Glomerular endothelial cell (primary cell): ENCODE measurements around the gene BARX2. TPM values are rescaled to one million over a fixed set of nuclear protein-coding genes. Genes with fewer than 3 reads are reported as not detected.

ENCODE experiments used
- DNase-seq: peaks from one replicate; pipeline ENCODE4 v3.0.0-alpha.2; 2011; ENCODE audit warnings: low read depth, low spot score; ENCODE audit errors: extremely low read depth
- total RNA-seq: library from RNA; depleted of rRNA; stranded (reverse); fragments of >200 nt; gene quantifications from 2 replicates; pipeline ENCODE4 v1.2.3, GENCODE V29; 2015

Gene BARX2
- total RNA-seq, 1 donor from 2014 or later = not detected

DNA sequence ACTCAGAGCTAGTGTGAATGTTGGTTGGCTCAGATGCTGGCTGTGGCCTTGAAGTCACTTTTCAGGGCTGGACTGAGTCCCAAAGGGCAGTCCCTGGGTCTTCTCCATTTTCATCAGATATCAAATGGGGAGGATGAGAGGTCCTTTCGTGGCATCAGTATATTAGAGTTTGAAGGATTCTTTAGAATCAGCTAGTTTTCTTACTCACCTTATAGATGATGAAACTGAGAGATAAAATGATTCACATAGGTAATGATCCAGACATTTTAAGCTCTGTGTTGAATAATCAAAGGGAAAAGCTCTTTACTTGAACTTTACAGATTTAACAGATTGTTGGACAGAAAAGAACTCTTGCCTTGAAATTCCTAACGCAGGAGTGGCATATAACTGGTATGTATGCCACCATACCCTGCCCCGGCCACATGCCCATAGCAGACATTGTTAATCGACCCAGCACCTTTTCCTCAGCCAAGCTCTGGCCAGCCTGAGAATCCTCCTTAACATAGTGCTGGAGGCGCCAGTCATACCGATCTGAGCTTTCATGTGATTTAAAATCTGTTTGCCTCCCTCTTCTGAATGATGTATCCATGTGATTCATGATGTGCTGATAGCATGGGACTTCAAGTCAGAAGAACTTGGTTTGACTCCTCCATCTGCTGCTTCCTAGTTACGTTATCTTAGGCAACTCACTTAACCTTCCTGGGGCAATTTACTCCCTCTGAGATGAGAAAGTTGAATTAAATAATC, 60.0 kb downstream of the BARX2 start:
- DNase-seq = no peak

DNA sequence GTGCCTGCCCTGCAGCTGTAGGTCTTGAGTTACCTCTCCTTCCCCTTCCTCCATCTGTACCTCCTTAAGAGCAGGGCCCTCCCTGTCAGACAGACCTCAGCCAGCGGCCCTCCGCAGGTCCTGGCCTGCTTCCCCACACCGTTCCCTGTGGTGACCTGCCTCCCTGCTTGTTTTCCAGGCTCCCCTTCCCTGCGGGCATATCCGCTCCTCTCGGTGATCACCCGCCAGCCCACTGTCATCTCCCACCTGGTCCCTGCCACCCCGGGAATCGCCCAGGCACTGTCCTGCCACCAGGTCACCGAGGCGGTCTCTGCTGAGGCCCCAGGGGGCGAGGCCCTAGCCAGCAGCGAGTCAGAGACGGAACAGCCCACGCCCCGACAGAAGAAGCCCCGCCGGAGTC, 60.9 kb downstream of the BARX2 start:
- DNase-seq = no peak

DNA sequence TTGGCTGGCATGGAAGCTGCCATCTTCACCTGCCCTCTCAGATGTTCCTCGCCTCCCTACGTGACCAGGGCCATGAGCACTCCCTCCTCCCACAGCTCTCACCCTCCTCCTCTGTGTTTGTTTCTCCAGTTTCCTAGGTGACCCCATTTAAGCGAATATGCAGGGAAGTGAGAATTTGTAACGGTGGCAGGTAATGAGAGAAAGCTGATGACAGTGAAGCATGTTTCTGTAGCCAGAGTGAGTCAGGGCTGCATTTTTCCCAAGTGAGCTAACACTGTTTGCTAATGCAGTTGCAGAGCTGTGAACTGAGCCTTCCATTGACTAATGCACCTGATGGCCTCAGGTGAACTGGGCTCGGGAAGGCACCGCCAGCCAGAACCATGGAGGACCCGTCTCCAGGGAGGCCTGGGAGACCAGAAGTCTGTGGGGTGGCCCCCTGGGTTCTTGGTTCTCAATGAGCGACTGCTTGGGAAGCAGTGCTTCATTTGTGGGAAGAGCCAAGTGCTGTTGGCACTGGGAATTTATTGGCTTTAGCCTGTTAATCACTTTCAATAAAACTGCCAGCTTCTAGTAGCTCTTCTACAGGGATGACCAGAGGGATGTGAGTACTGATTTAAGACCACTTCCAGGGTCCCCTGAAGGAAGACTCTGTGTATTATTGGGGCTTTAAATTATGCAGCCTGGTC, 64.5 kb downstream of the BARX2 start:
- no peak for DNase-seq

DNA sequence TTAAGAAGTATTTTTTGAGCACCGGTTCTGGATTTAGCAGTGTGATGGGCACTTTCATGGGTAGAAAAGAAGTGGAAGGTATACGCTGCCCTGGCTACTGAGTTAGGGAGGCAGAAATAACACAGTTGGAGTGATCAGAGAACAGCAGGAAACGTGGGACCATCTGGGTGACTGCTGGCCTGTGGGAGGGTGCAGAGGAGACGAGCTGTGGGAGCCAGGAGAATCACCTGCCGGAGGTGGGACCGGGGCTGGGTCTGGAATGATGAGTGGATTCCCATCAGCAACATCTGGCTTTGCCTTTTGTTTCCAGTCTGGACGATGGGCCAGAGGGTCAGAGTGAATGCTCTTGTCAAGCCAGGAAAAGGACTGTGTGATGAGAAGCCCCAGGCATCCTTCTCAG, 66.5 kb downstream of the BARX2 start:
- no peak for DNase-seq

DNA sequence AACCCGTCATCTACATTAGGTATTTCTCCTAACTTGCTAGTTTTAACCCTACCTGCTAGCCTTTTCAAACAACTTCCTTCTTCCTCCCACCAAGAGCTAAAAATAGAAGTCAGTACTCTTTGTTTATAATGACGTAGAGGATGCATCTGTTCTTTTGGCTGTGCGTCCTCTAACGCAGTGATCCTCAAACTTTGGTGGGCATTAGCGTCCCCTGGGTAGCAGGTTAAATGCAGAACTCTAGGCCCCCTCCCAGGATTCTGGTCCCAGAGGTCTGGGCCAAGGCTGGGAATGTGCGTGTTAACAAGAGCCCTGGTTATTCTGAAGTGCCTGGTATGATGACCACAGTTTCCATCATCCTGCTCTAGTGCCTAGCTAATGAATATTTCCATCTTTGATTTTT, 67.6 kb downstream of the BARX2 start:
- DNase-seq = no peak

DNA sequence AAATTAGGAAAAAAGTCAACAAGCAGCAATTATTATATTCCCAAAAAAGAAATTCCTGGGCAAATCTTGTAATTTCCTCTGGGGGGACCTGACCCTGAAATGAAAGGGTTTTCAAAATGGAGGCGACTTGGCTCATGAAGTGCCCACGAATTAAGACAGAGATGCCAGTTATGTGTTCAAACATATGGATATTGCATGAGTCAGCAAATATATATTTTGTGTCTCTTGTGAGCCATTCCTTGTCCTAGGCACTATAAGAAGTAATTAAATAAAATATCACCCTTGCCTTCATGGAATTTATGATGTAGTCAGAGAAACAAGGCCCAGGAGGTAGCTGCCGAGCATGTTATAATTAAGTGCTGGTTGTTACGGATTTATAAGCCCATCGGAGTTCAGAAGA, 68.6 kb downstream of the BARX2 start:
- no peak for DNase-seq

DNA sequence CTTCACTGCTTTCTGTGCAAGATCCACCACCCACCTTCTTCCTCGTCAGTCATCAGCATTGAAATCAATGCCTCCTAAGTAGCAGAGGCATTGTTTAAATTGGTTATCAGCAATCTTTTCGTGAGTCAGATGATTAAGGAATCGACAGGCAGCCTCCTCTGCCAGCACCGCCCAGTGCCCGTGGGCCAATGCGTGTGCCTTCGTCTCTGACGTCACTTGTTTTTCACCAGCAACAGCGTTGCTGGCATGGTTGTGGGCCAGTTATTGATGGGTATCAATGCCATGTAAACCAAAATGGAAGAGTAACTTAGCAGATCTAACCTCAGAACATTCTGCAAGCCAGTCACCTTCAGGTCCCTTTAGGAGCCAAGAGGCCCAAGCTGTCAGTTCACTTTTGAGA, 69.6 kb downstream of the BARX2 start:
- no peak for DNase-seq

DNA sequence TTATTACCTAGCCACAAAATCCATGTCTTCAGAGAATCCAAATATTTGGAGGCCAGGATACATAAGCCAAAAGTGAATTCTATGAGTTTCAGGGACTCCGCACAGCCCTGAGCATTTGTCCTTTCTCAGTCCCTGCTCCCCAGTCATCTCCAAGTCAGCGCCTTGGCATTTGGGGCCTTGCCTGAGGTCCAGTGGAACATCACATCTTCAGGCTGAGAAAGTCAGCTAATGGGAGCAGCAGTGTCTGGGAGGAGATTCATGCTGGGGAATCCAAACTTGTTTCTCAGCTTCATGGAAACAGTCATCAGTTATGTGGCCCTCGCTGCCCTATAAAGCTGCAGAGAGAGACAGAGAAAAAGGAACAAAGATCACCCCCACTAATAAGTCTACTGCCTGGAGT, 70.9 kb downstream of the BARX2 start:
- no peak for DNase-seq

DNA sequence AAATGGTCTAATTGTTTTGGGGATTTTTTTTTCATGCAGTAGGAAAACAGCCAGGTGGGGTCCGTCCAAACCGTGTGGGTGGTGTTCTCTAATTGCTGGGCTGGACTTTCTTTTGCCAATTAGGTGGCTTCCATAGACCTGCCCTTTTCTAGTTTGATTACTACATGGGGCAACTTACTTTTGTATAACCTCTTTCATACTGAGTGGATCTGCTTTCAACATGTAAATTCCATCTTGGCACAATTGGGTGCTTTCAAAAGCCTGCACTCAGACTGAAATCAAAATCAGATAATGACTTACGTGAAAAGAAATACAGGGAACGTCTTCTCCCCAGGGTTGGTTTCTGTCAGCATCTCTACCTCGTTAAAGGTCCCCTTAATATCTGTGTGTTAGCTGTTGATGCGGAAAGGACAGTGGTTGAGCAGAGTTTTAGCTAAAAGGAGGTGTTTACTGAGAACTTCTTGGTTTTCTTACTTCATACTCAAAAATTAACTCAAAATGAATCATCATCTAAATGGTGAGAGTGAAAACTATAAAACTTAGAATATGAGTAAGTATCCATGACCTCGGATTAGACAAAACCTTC, 72.1 kb downstream of the BARX2 start:
- DNase-seq = no peak

DNA sequence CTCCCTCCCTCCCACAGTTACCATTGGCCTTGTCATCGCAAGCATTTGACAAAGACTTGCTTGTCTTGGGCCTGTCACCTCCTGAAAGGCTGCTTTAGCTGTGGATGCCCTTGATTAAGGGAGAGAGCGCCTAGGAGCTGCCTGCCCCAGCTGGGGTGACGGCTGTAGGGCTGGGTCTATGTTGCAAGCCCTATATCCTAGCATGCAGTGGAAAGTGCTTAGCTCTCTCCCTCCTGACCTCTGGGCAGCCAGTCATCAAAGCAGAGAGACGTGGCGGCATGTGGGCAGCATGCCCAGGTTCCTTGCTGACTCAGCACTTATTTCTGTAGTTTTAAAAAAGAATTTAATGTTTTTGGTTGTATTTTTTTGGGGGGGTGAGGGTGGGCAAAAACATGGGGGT, 75.9 kb downstream of the BARX2 start:
- DNase-seq = no peak

DNA sequence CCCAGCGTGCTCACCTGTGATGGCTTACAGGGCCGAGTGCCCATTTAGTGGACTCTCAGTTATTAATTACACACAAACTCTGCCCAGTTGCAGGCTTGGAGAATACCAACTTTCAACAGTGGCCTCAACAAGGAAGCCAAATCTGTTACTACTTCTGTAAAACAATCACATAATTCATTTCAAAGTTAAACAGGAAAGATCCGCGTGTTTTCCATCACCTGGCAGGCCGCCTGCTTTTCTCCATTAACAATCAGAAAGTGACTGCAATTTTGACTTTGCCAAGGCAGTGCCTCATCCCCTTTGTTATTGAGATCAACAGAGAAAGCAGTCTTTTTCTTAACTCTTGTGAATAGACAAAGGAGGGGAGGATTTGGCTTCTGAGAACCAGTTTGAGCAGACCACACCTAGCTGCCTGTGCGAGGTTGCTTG, 77.7 kb downstream of the BARX2 start:
- DNase-seq = no peak

DNA sequence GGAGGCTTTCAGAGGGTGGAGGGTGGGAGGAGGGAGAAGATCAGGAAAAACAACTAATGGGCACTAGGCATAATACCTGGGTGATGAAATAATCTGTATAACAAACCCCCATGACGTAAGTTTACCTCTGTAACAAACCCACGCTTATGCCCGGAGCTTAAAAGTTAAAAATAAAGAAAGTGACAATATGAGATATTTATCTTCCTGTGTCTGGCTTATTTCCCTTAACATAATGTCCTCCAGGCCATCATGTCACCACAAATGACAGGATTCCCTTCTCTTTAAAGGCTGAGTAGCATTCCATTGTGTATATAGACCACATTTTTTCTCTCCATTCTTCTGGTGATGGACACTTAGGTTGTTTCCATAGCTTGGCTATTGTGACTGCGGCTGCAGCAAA, 79.5 kb downstream of the BARX2 start:
- no peak for DNase-seq

DNA sequence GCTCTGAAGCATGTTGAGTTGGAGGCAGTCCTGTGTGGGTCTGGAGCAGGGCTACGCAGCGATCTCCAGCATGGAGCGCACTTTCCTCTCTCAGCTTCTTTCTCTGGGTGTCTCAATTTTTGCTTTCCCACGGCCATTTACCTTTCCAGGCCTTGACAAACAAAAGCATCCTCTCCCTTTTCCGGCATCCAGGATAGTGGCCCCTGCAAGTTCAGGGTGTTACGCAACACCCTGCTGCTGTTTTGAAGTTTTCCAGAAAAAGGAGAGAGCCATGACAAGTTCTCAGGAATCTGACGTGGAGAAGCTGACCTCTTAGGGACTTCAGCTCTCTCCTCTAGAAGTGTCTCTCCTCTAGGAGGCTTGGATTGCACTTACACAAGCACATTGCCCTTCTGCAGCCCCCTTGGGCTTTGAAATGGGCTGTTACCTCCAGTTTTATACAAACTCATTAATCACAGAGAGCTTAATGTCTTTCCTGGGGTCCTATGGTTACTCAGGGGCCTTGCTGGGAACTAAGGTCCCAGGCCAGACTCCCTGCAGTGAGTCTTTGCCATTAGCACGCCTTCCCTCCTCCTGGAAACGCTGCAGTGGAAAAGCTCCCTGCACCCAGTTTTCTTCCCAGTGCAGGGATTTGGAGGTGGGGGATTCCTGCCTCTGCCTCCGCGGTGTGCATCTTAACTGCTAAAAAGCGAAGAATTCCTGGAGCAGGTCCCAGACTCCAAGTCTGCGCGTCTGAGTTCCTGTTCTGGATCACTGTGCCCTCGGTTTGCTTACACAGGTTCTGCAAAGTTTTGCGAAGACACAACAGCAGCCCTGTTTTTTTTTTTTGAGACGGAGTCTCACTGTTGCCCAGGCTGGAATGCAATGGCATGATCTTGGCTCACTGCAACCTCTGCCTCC, 80.4 kb downstream of the BARX2 start:
- no peak for DNase-seq

DNA sequence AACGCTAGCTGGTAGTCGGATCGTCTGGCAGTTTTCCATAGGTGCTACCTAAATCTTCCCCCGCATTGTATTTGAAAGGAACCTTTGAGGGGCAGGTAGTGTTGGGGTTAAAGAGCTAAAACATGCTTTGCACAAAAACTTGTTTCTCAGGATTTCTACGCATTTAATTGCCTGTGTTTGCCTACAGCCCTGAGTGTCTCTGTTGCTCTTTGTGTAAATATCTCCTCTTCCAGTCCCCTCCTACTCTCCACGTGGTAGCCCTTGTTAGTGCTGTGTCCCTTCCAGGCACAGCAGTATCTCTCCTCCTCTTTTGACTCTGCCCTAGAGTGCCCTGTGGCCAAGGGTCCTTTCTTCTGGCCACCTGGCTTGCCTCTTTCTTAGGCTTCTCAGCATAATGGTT, 81.7 kb downstream of the BARX2 start:
- no peak for DNase-seq

DNA sequence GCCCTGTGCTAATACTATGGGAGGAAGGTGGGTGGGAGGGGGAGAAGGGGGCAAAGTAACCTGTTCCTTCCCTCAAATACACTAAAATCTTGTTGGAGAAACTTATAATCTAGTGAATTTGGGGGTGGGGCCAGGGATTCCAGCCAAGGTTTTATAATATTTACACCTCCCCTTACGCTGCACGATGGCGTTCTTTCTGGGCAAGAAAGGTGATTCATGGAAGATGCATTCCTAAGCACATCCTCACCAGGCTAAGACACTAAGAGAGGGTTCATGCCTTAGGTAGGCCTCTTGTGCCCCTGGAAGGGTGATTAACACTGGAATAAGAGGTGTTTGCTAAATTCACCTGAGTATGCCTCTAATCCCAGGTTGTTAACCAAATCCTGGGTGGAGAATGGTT, 82.6 kb downstream of the BARX2 start:
- DNase-seq = no peak

DNA sequence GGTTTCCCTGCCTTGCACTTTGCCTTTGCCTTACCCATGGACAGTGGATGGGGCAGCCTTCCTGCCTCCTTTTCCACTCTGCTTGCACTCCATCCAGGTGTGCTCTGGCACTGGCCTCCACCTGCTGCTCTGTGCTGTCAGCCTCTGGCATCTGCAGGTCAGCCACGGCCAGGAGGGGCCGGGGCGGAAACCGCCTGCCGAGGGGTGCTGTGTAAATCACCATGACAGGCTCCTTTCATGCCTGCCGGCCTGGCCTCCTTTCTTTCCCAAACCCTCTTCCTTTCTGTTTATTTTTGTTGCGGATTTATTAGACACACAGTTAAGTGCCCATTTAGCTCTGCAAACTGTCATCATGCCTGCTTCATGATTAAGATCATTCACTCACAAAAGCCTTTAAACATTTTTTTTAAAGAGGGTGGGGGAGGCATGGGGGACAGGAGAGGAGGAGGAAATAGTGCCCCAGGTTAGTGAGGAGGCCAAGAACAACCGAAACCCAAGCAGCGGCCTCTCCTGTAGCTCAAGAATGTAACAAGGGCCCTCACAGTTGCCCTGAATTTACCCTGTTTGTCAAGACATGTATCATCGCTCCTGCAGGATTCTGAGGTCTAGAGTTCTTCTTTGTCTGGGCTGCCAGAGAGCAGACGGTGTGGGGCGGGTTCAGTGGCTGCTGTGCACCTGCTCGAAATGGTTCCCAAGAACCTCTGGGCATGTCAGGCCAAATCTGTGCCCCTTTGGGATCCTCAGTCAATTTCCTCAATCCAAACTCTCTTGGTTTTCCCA, 83.3 kb downstream of the BARX2 start:
- no peak for DNase-seq

DNA sequence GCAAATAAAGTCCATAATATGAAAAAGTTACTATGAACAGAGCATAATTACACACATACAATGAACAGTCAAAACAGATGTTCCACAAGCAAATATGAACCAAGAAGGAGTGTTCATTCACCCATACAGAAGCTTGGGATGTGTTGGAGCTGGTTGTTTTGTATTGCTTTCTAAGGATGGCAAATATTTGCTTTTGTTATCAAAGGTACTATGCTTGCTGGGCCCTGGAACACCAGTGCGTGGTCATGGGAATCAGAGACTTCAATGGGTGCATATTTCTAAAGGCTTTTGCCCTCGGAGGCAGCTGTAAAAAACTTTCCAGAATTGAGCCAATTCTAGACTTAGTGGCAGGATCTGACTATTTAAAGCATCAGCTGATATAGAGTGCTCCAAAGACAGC, 85.1 kb downstream of the BARX2 start:
- no peak for DNase-seq

DNA sequence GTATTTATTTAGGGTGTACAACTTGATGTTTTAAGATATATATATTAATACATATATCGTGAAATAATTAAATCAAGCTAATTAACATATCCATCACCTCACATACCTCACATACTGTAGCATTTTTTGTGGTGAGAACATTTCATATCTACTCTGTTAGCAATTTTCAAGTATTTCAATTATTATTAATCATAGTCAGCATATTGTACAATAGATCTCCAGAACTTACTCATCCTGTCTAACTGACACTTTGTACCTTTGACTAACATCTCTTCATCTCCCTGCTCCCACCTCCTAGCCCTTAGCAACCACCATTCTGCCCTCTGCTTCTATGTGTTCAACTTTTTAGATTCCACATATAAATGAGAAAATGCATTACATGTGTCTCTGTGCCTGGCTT, 108.4 kb downstream of the BARX2 start:
- DNase-seq = no peak

DNA sequence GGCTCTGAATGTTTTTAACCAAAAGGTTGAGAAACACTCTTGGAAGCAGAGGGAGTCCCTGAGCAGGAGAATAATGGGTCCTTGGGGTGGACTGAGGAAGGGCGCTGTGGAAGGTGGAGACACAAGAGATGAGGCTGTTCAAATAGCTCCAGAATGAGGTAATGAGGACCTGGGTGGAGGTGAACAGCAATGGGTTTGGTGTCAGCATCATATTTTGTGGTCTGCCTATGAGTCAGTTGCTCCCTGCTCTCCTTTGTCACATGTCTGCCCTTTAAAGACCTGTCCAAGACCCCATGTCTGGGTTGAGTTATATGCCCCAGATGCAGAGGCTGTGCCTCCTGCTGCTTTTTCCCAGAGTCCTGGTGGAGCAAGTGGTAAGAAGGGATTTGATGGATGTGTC, 113.6 kb downstream of the BARX2 start:
- DNase-seq = no peak

DNA sequence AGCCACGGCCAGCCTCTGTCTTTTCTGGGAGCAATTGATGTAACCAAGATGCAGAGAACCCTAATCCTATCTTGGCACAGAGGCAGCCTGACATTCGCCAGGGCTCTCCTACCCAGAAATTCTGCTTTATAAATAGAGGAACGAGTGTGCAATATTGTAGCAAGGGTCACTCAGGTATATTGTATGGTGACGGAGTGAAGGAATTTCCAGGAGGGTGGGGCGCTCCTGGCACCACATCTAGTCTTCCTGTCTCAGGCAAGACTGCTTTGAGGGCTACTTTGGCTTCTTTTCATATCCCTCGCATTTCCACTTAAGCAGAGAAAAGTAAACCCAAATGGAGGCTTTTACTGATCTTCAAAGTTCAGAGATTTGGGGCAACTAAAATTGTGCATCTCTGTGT, 114.4 kb downstream of the BARX2 start:
- DNase-seq = no peak
